Fibroblast of skin of left biceps (primary cell): ENCODE measurements around the gene PHACTR1.

ENCODE experiments used
- DNase-seq, 2 experiments: peaks; one replicate each; pipeline ENCODE4 v3.0.0-alpha.2; 2013; ENCODE audit warnings: low read depth in 2 of 2

PHACTR1 gene

DNA sequence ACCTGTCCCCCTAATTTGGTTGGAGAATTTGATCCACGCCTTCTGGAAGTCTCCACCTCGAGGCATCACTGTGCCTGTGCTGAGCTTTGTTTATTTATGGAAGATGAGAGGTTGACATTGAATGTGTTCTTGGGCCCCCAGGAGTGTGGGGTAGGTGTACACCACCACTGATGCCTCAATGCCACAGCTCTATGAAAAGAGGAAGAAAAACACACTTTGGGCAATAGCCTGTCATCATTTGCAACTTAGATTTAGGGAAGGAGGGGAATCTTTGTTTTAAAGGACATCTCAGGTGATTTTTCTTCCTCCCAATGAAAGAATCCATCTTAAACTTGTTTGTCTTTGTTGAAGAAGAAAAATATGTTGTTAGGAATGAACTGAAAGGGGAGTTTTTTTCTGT lies 569.1 kb downstream of the PHACTR1 start:
- no peak for DNase-seq

DNA sequence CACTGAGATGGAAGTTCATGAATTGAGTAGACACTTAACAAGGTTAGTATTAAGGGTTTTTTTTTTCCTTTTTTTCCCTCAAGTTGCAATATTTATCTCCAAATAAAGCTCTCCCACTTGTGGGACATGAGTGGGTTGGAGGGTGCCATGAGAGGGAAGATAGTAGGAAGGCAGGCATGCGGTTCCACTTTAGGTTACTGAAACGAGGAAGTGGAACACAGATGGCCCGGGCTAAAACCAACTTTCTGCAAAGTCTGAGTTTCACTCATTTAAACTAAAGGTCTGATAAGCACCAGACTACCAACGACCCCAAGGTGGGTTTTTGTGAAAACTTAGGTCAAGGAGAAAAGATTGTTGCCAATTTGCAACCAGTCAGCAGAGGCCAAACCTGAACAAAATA lies 569.6 kb downstream of the PHACTR1 start:
- DNase-seq, result no peak

DNA sequence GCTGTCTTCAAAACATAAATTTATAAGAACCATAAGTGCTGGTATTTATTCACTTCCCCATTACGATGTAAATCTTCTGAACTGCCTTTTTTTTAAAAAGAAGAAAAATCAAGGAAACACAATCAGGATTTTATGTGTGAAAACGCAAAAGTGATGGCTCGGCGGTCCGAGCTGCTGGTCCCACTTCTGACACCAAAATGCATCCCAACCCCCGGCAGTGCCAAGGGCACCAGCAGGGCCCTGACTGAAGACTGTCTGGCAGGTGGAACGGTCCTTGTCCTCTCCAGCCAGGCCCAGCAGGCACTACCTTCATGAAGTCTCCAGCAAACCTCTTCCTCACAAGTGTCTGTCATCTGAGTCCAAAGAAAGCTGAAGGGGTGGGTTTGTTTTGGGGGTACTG lies 570.5 kb downstream of the PHACTR1 start:
- DNase-seq, result no peak

DNA sequence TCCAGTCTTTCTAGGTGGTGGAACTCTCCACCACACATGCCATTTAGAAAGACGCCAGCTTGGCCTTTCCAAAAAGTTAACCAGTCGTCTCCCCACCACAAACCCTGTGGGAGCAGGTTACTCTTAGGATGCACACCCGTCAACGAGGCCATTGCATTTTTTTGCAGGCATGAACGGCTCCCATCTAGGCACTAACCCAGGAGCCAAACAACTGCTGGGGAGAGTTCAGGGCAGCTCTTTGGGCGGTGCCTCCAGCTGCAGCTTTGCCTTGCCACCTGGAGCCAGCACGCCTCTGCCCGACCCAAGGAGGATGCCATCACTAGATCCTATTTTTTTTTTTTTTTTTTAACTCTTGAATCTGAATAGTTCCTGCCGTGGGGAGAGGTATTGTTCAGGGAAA lies 571.9 kb downstream of the PHACTR1 start:
- DNase-seq, result no peak

DNA sequence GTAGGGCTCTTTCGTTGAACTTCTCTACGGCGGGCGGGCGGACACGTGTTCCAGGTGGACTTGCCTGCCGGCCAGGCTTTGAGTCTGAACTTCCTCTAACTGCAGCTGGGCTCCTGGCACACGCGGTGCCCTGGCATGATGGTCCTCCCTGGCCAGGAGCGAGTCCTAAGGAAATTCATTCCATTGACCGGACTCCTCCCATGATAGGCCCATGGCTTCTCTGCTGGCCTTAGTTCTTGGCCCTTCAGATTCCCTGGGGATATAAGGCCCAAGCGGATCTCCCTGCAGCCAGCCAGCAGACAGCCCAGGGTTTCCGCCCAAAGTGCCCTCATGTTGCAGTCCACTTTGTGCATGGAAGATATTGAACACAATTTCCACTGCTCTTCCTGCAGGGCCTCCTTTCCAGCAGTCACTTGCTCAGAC lies 572.4 kb downstream of the PHACTR1 start:
- no peak for DNase-seq

DNA sequence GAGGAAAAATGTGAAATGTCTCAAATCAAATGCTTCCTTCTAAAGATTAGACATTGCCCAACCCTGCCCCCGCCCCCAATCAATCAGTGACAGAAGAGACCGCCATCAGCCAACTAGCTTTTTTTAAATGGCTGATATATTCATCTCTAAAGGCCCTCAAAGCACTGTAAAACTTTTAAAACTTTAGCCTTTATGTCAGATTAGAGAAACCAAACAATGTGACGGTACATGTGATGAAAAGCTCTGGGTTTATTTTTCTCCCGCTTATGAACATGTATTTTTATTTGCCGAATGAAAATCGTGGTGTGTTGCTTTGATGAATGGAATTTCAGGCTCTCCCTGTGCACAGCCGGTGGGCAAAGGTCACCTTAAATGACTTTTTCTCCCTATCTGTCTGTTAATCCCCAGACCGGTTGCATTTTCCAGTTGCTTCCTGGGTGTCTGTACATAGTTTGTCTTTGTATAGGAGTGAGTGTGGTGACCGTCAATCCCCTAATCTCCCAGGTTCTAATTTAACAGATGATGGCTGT lies 573.3 kb downstream of the PHACTR1 start:
- DNase-seq, result no peak

DNA sequence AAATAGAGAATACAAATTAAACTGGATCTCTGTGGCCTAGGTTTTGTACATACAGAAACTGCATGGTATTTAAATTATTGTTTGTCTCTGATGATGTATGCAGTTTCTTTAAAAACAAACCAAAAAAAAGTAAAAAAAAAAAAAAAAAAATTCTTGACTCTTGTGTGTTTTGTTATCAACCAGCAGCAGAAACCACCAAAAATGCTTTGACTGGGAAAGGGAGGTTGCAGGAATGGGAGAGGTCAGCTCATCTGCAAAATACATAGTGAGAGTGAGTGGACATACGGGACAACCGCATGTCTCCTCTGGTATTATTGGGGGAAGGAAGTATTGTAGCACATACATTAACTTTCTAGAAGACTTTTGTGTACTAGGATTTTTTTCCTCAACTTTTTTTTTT lies 573.8 kb downstream of the PHACTR1 start:
- no peak for DNase-seq

DNA sequence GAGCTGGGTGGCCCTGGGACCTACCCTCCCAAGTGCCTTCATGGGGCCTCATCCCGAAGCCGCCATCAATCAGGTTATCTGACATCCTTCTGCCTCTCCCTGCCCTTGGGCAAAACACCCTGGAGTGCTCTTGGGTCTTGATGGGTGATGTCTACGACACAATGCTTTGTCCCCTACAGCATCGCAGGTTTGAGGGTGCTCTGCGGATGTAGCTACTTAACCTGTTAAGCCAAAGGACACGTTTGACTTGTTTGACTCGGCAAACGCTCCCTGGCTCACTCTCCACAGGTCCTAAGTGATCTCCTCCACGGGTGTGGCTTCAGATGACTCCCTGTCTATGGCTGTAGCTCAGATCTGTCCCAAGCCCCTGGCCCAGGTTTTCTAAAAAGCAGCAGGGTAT lies 576.2 kb downstream of the PHACTR1 start:
- DNase-seq, result no peak

DNA sequence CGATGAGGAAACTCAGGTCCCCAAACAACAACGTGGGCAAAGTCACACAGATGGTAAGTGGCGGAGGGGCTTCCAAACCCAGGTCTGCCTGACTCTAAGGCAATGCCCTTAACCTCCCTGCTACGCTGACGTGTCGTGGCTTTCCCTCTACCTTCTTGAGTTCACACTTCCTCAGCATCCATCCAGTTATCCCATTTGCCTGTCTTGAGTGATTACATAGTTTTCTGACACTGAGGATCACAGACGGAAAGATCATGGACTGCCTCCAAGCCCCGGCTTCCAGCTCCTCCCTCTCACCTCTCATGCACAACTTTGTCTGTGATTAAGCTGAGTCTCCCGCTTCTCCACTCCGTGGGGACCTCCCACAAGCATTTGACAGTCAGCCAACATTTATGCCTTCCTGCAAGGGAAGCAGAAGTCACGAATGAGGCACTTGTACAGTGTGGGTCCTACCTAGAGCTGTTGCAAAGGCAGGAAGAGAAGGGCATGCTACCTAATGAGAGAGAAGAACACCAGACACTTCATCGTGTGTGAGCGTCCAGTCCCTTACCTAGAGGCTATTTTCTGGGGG lies 578.0 kb downstream of the PHACTR1 start:
- DNase-seq, result no peak

DNA sequence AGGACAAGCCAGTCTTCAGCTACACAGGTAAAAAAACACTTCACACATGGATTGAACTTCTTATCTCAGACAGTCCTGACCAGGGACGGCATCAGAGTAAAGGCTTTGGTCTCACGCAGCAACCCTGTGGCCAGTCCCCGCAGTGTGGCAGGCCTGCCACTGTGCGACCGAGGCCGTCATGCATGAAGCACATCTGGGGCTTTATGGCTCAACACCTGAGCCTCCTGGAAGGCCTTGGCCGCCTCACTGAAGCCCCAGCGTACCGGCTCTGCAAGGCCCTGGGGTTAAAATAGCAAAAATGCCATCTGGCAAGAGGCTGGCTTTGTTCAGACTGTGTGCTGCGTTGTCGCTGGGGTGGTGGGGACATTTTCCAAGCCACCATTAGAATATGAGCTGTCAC lies 579.0 kb downstream of the PHACTR1 start:
- DNase-seq, result no peak

DNA sequence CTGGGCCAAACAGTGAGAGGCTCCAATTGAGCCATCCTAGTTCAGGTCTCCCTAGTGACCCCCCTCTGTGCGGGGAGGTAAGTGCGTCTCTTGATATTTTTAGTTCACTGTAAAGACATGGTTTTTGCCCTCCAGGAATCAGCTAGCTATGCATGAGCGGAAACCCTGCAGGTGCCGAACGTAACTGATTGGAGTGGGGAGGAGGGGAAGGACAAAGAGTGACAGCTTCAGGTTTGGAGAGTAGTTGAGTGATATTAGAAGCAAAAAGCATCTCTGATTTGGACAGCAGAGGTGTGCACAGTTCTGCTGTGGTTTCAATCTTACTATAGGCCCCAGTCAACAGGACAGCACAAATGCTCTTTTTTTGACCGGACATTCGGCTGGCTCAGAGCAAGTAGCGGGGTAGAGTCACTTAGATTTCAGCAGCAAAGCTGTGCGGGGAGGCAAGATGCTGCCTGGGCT lies 580.0 kb downstream of the PHACTR1 start:
- DNase-seq, result no peak

DNA sequence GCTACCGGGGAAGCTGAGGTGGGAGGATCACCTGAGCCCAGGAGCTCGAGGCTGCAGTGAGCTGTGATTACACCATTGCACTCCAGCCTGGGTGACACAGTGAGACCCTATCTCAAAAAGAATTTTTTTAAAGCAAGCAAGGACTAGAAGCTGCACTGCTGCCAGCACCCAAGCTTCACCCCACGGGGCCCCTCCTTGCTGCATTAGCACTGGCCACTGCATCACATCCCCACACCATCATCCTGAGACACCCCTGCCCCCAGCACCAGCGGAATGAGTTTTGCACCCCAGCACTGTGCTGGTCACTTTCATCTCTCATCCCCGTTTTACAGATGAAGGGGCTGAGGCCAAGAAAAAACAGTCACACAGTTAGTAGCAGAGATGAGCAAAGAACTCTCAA lies 580.8 kb downstream of the PHACTR1 start:
- DNase-seq, result no peak

DNA sequence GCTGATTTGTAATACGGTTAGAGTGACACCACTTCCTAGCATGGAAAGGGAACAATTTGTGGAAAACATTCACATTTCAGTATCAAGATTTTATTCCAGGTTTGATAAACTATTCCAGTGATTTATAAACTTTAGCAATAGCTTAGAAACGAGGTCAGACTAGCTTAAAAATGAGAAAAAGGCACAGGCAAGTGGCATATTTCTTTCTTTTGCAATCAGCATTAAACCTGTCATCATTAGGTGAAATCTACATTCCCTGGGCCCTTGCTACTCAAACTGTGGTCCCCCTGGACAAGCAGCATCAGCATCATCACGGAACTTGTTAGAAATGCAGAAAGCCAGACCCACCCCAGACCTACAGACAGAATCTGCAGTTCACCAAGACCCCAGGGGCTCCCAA lies 581.9 kb downstream of the PHACTR1 start:
- DNase-seq, result no peak

DNA sequence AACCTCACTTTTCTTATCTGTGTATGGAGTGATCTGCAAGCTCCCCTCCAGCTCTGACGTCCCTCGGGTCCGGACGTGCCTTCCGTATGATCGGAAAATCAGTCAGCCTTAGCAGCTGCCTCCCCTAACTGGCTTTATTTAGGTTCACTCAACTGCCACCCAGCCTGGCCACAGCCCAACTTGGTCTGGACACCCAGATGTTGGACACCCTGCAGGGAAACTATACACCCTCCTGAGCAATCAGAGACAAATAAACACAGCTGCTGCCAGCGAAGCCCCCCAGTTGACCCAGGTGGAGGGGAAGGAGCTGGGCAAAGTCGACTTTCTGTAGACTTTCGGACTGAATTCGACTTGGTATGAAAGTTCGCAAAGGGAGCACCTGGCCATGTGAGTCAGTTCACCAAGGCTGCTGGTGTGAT lies 582.8 kb downstream of the PHACTR1 start:
- DNase-seq, result no peak

DNA sequence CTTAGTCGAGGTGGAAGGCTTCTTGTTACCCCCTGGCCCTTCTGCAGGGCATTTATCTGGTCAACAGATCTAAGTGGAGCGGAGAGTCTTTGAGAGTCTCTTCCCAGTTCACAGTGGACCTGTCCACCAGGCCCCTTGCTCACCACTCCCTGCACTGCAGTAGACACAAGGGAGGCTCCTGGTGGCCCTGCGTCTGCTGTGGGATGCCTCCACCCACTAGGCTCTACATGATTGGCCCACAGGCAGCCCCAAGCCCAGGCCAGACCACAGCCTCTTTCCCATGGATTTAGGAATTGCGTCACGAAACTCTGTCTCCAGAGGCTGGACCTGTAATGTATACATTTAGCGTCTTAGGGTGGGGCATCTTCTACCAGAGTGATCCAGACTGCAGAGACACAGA lies 583.4 kb downstream of the PHACTR1 start:
- DNase-seq, result no peak

DNA sequence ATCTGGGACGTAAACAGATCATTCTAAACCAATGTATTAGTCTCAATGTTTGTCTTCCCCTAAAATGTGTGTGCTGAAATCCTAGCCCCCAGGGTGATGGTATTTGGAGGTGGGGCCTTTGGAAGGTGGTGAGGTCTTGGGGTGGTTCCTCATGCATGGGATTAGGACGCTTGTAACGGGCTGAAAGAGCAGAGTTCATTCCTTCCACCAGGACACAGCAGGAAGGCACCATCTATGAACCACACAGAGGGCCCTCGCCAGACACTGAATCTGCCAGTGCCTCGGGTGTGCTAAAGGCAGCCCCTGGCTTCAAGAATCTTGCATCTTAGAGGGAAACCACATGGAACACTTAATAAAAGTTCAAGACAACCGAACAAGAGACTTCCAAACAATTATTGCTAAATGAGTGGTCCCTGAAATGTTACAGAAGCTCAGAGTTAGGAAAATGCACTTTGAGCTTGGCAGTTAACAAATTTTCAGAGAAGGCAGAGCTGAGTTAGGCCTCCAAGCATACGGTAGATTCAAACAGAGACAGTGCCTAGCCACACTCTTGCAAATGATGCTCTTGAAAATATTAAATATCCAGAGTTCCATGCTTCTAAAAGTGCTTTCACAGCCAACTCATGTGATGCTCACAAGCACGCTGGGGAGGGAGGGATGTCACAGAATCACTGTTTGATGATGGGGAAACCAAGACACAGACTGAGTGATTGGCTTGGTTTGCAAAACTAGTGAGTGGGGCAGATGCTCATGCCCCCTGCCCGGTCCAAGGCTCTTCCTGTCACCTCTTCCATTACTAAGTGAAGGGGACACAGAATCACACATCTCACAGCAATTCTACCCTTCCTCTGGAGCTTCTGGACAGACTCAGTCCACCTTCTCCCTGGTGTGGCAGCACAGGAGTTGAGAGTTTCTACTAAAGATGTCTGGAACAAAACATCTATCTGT lies 584.4 kb downstream of the PHACTR1 start:
- DNase-seq, result no peak

DNA sequence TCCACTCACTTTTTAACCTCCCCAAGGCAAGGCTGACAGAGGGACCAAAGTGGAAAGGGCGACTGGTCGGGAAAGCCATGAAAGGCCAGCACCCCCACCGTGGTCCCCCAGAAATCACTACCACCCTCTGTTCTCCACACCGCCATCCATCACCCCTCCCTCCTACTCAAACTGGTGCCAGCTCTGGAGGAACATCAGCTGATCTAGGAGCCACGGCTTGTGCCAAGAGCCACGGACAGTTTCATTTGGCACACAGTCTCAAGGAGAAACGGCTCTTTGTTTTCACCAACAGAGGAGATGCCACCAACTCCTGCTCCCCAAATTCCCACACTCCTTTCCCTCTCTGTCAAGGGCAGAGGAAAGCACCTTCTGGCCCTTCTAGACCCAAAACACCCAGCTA lies 585.7 kb downstream of the PHACTR1 start:
- DNase-seq, result no peak

DNA sequence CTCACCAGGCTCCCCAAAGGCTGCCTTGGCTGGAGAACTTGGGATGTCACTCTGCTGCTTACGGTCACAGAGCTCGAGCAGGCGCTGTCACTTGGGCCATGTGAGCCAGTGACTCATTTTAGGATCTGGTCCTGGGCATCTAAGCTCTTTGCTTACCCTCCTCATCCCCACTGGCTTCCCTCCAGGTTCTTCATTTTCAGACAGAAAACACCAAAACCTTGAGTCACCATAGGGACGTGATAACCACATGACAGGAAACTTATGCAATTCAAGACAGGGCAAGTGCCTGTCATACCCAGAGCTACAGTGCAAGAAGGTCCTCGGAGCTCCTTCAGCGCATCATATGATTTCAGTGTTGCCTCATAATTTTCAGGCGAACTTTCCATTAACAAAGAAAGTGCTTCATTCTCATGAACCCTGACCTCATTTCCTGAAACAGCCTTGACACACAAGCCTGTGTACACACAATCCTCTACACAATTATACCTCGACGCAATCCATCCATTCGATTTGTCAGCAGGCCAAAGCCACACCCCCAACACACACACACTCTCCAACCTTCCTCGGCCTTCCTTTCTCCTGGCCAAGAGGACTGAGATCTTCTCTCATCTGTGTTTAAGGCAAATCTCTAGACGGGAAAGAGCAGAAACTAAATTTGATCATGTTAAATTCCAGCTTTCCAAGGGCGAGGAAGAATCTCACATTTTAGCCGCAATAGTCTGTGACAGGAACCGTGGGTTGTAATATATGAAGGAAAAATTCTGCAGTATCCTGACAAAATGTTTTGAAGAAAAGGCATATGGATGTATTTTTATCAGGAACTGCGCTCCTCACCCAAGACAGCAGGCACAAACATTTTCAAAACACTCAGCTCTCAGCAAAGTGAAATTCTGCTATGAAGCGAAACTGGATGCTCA lies 586.4 kb downstream of the PHACTR1 start:
- DNase-seq, result peak; percentile 81 to 86

DNA sequence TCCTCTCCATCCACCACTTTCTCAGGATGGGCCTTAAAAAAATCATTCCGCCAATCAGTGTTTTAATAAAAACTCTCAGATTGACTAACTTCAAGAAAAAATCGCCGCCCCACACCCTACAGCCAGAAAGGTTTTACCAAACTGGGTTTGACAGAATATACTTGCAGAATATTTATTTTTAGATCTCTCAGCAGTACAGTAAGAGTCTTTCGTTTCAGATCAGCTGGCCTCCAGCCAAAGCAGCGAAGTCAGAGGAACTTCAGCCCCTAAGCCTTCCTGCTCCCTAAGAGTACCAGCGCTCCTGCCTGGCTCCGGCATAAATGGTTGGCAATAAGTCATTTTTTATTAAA lies 587.1 kb downstream of the PHACTR1 start:
- DNase-seq, result peak in 1 of 2 experiments; percentile 34

DNA sequence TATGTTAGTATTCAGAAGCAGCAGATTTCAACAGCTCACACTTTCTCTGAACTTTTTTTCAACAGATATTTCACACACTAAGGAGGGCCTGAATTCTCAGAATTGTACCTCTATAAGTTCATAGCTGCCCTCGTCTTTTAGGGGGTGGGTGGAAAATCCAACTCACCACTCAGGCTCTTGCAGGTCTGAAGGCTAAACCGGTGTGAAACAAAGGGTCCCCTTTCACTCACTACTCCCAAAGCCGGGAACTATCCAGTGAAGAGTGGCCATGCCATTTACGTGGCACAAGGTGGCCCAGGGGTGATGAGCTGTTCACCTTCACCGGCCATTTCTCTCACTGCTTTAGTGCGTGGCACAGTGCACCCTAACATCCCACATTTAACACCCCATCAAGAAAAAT lies 587.5 kb downstream of the PHACTR1 start:
- DNase-seq, result no peak

DNA sequence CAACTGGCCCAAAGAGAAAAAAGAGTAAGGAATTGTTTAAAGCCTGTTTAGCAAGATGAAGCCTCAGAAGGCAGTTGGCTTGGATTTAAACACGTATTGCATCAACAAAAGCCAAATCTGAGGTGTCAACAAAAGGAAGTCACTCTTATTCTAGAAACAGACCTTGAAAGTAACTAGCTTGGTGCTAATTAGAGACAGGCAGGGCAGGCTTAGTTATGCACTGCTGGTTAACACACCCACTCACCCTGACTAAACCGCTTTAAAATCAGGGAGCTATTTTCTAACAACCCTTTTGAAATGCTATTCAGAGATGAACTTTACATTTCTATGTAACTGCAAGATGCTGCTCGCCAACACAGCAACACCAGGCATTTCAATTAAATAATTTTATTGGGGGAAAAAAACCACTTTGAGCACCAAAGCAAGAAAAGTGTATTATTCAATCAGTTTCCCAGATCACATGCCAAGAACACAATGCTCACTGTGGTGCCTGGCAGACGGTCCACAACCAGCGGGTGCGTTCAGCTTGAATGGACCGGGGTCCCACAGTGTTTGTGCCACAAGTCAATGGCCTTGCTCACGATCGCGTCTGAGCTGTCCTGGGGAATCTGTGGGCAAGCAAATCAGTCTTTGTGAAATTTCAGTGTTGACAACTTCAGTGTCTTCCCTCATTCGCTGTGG lies 588.2 kb downstream of the PHACTR1 start:
- no peak for DNase-seq
